Activated CD4-positive, alpha-beta memory T cell treated with anti-CD3 and anti-CD28 coated beads, Interleukin-2, amount 10 ng/mL, durations not matched to agents 7 days and 5 days (primary cell): ENCODE results near the gene HOXA2. TPM values are rescaled to one million over a fixed set of nuclear protein-coding genes. Genes with fewer than 3 reads are reported as not detected.

Experiments used
- CTCF ChIA-PET: fragments of 350-600 bp; sonication (Branson Sonifier 250); formaldehyde crosslinking; loops from one replicate; lab custom pipeline; 2021; ENCODE audit warnings: antibody characterized with exemption, inconsistent platforms; lab: Charles Lee
- POLR2A ChIA-PET: fragments of 350-600 bp; sonication (Branson Sonifier 250); formaldehyde crosslinking; loops from one replicate; lab custom pipeline; 2021; ENCODE audit warnings: antibody characterized with exemption; lab: Charles Lee
- DNase-seq: peaks from one replicate; pipeline ENCODE4 v3.0.0-alpha.2; 2020
- H3K27ac Mint-ChIP-seq: one replicate; pipeline ENCODE4 v1.8.0; 2021; ENCODE audit warnings: mild to moderate bottlenecking, mixed read lengths
- H3K27me3 Mint-ChIP-seq: one replicate; pipeline ENCODE4 v1.8.0; 2021; ENCODE audit warnings: mixed read lengths
- H3K36me3 Mint-ChIP-seq: one replicate; pipeline ENCODE4 v1.8.0; 2021; ENCODE audit warnings: low read depth, mixed read lengths
- H3K4me1 Mint-ChIP-seq: one replicate; pipeline ENCODE4 v1.8.0; 2021; ENCODE audit warnings: mixed read lengths
- H3K4me3 Mint-ChIP-seq: one replicate; pipeline ENCODE4 v1.8.0; 2021; ENCODE audit warnings: mild to moderate bottlenecking, mixed read lengths
- H3K9me3 Mint-ChIP-seq: one replicate; pipeline ENCODE4 v1.8.0; 2021; ENCODE audit warnings: mixed read lengths
- total RNA-seq, 2 experiments: library from RNA; stranded (reverse); gene quantifications; one replicate each; pipeline ENCODE4 v1.2.3, GENCODE V29; 2021

HOXA2 gene
- total RNA-seq, 2 experiments from 2014 or later = not detected

- H3K4me1 Mint-ChIP-seq = no peaks in the 10 kb centered on the region
- no peaks in the 10 kb centered on the region for H3K36me3 Mint-ChIP-seq
- no peaks in the 10 kb centered on the region for H3K9me3 Mint-ChIP-seq
- H3K27ac Mint-ChIP-seq = no peak overlapping the region
- no peak for DNase-seq
- CTCF ChIA-PET = interaction anchor here (1.1 kb wide), 1 partner anchor 430 kb away, joined by 3 read pairs; no protein-coding TSS in a partner anchor
- POLR2A ChIA-PET = no interaction called here
- peaks cover 4% of the 10 kb centered on the region for H3K27me3 Mint-ChIP-seq
- H3K4me3 Mint-ChIP-seq = no peak overlapping the region
Observed at GRCh38 chr7:27116962-27117886, 14.7 kb upstream of the HOXA2 start.

- Mint-ChIP-seq H3K27ac (no peak overlapping the region), H3K36me3 (no peaks in the 10 kb centered on the region), H3K4me3 (no peak overlapping the region), H3K27me3 (peaks cover 4% of the 10 kb centered on the region), H3K4me1 (no peaks in the 10 kb centered on the region), H3K9me3 (no peaks in the 10 kb centered on the region)
- POLR2A ChIA-PET = no interaction called here
- no peak for DNase-seq
- CTCF ChIA-PET = interaction anchor here (0.6 kb wide), 1 partner anchor 1814 kb away, joined by 3 read pairs; no protein-coding TSS in a partner anchor
Observed at GRCh38 chr7:27116031-27116961, 13.8 kb upstream of the HOXA2 start.

GRCh38 chr7:27115221-27116026, 12.9 kb upstream of the HOXA2 start:
- no peak for DNase-seq
- CTCF ChIA-PET = no interaction called here
- Mint-ChIP-seq H3K4me1 (no peaks in the 10 kb centered on the region), H3K27ac (no peak overlapping the region), H3K4me3 (no peak overlapping the region), H3K9me3 (no peaks in the 10 kb centered on the region), H3K36me3 (no peaks in the 10 kb centered on the region), H3K27me3 (peaks cover 4% of the 10 kb centered on the region)
- POLR2A ChIA-PET = interaction anchor here (1.1 kb wide), 1 partner anchor 32 kb away, joined by 3 read pairs; no protein-coding TSS in a partner anchor

GRCh38 chr7:27114881-27115220, 12.4 kb upstream of the HOXA2 start:
- ChIA-PET CTCF (no interaction called here), POLR2A (interaction anchor here (1.1 kb wide), 1 partner anchor 31 kb away, joined by 3 read pairs; no protein-coding TSS in a partner anchor)
- Mint-ChIP-seq H3K4me1 (no peaks in the 10 kb centered on the region), H3K4me3 (no peak overlapping the region), H3K27ac (no peak overlapping the region), H3K36me3 (no peaks in the 10 kb centered on the region), H3K27me3 (peaks cover 4% of the 10 kb centered on the region), H3K9me3 (no peaks in the 10 kb centered on the region)
- DNase-seq = no peak

GRCh38 chr7:27113991-27114769, 11.7 kb upstream of the HOXA2 start:
- ChIA-PET POLR2A (no interaction called here), CTCF (no interaction called here)
- Mint-ChIP-seq H3K36me3 (no peaks in the 10 kb centered on the region), H3K27me3 (peaks cover 2% of the 10 kb centered on the region), H3K9me3 (no peaks in the 10 kb centered on the region), H3K4me3 (no peak overlapping the region), H3K27ac (no peak overlapping the region), H3K4me1 (no peaks in the 10 kb centered on the region)
- no peak for DNase-seq

GRCh38 chr7:27112955-27113949, 10.8 kb upstream of the HOXA2 start:
- Mint-ChIP-seq H3K27ac (no peak overlapping the region), H3K36me3 (no peaks in the 10 kb centered on the region), H3K4me1 (no peaks in the 10 kb centered on the region), H3K27me3 (no peaks in the 10 kb centered on the region), H3K9me3 (no peaks in the 10 kb centered on the region), H3K4me3 (no peak overlapping the region)
- no peak for DNase-seq
- ChIA-PET POLR2A (no interaction called here), CTCF (no interaction called here)

GRCh38 chr7:27112361-27112760, 9.9 kb upstream of the HOXA2 start:
- H3K36me3 Mint-ChIP-seq = no peaks in the 10 kb centered on the region
- no peaks in the 10 kb centered on the region for H3K4me1 Mint-ChIP-seq
- no peak for DNase-seq
- H3K27ac Mint-ChIP-seq = no peak overlapping the region
- CTCF ChIA-PET = no interaction called here
- H3K27me3 Mint-ChIP-seq = no peaks in the 10 kb centered on the region
- H3K9me3 Mint-ChIP-seq = no peaks in the 10 kb centered on the region
- POLR2A ChIA-PET = no interaction called here
- H3K4me3 Mint-ChIP-seq = no peak overlapping the region

GRCh38 chr7:27111751-27112277, 9.3 kb upstream of the HOXA2 start:
- ChIA-PET CTCF (no interaction called here), POLR2A (no interaction called here)
- Mint-ChIP-seq H3K27me3 (no peaks in the 10 kb centered on the region), H3K36me3 (no peaks in the 10 kb centered on the region), H3K4me1 (no peaks in the 10 kb centered on the region), H3K9me3 (no peaks in the 10 kb centered on the region), H3K27ac (no peak overlapping the region), H3K4me3 (no peak overlapping the region)
- DNase-seq = no peak

- CTCF ChIA-PET = no interaction called here
Observed at GRCh38 chr7:27111042-27111750, 8.7 kb upstream of the HOXA2 start.

GRCh38 chr7:27110186-27111031, 7.9 kb upstream of the HOXA2 start:
- H3K9me3 Mint-ChIP-seq = no peaks in the 10 kb centered on the region
- ChIA-PET CTCF (no interaction called here), POLR2A (no interaction called here)
- no peaks in the 10 kb centered on the region for H3K36me3 Mint-ChIP-seq
- H3K4me3 Mint-ChIP-seq = no peak overlapping the region
- no peaks in the 10 kb centered on the region for H3K27me3 Mint-ChIP-seq
- DNase-seq = no peak
- no peaks in the 10 kb centered on the region for H3K4me1 Mint-ChIP-seq
- no peak overlapping the region for H3K27ac Mint-ChIP-seq

More at GRCh38 chr7:27111042-27111750, 8.7 kb upstream of the HOXA2 start:
- no peak for DNase-seq
- H3K27ac Mint-ChIP-seq = no peak overlapping the region
- H3K4me3 Mint-ChIP-seq = no peak overlapping the region
- no peaks in the 10 kb centered on the region for H3K27me3 Mint-ChIP-seq
- POLR2A ChIA-PET = no interaction called here
- no peaks in the 10 kb centered on the region for H3K9me3 Mint-ChIP-seq
- H3K4me1 Mint-ChIP-seq = no peaks in the 10 kb centered on the region
- no peaks in the 10 kb centered on the region for H3K36me3 Mint-ChIP-seq
